ENCODE measurements around the gene LGALS1.
"Not testable (repeated sequence)": the region's sequence is repeated elsewhere in the genome, so short reads cannot be mapped to it uniquely, and the experiment has no call there.

Gene LGALS1

GRCh38 chr22:37650463-37651136 is 24.8 kb upstream of the LGALS1 start:
- no peak overlapping the region for H3K4me3 ChIP-seq (ENCODE audit: low read depth, low read length)
- TF ChIP-seq CTCF (IDR thresholded peaks at IDR 0.05; ENCODE audit: borderline replicate concordance, insufficient read depth, low read depth, low read length), result no peak

- no peak for TF ChIP-seq CTCF (IDR thresholded peaks at IDR 0.05; ENCODE audit: borderline replicate concordance, insufficient read depth, low read depth, low read length)
- no peak overlapping the region for H3K4me3 ChIP-seq (ENCODE audit: low read depth, low read length)
Observed at GRCh38 chr22:37654563-37655251, 20.7 kb upstream of the LGALS1 start.

GRCh38 chr22:37655252-37655563 is 20.2 kb upstream of the LGALS1 start:
- H3K4me3 ChIP-seq (ENCODE audit: low read depth, low read length), result no peak overlapping the region
- no peak for TF ChIP-seq CTCF (IDR thresholded peaks at IDR 0.05; ENCODE audit: borderline replicate concordance, insufficient read depth, low read depth, low read length)

GRCh38 chr22:37656583-37656982 is 18.9 kb upstream of the LGALS1 start:
- not testable (repeated sequence) for H3K4me3 ChIP-seq (ENCODE audit: low read depth, low read length)

- H3K4me3 ChIP-seq (ENCODE audit: low read depth, low read length), result peak overlapping the region; percentile 12
- TF ChIP-seq CTCF (IDR thresholded peaks at IDR 0.05; ENCODE audit: borderline replicate concordance, insufficient read depth, low read depth, low read length), result no peak
Observed at GRCh38 chr22:37657590-37658132, 17.8 kb upstream of the LGALS1 start.

GRCh38 chr22:37658133-37659065 is 17.0 kb upstream of the LGALS1 start, which contains the start of gene PDXP:
Gene PDXP, plus strand, starts transcription at chr22:37658723. Its CDS starts 60 bp downstream, at chr22:37658783.
- H3K4me3 ChIP-seq (ENCODE audit: low read depth, low read length), result peak within 1 kb of the TSS; percentile 66
- TF ChIP-seq CTCF (IDR thresholded peaks at IDR 0.05; ENCODE audit: borderline replicate concordance, insufficient read depth, low read depth, low read length), result no peak

All from GM12875 (cell line).